22Rv1 (cell line): ENCODE results near the gene COX18.

Experiments used
- CTCF ChIP-seq: fragments of 450-650 bp; IDR thresholded peaks from 2 replicates; pipeline ENCODE4 v1.5.1; 2017; ENCODE audit warnings: mild to moderate bottlenecking
- ZFX ChIP-seq: fragments of 450-650 bp; IDR thresholded peaks from 2 replicates; pipeline ENCODE4 v1.6.1; 2017; ENCODE audit warnings: antibody characterized with exemption, borderline replicate concordance

GRCh38 chr4:73018595-73018994 is 50.9 kb downstream of the COX18 start:
- no peak for TF ChIP-seq CTCF
- TF ChIP-seq ZFX: no peak
